Cardiac muscle cell (in vitro differentiated cells and primary cell): ENCODE results near the gene STX19. TPM values are rescaled to one million over a fixed set of nuclear protein-coding genes. Genes with fewer than 3 reads are reported as not detected.

Experiments used
- DNase-seq, 2 donors: peaks; one replicate each; pipeline versions ENCODE4 v3.0.0 to v3.0.0-alpha.2; 2010 to 2017; ENCODE audit warnings: low read depth in 1 of 2, low spot score in 1 of 2
- H3K27ac ChIP-seq: fragments of 200-600 bp; sonication (generic); 2 replicates; pipeline ENCODE4 v1.5.1; 2016
- H3K27me3 ChIP-seq: fragments of 200-600 bp; sonication (generic); 2 replicates; pipeline ENCODE4 v1.6.0; 2016; ENCODE audit warnings: control low read depth
- H3K36me3 ChIP-seq: fragments of 200-600 bp; sonication (generic); 2 replicates; pipeline ENCODE4 v1.5.1; 2016; ENCODE audit warnings: control low read depth
- H3K4me1 ChIP-seq: fragments of 200-600 bp; sonication (generic); 2 replicates; pipeline ENCODE4 v1.8.1; 2017; ENCODE audit warnings: low read depth, mild to moderate bottlenecking, mixed run types
- H3K4me3 ChIP-seq: fragments of 200-600 bp; sonication (generic); 2 replicates; pipeline ENCODE4 v1.5.1; 2016; ENCODE audit warnings: mild to moderate bottlenecking
- H3K9me3 ChIP-seq: fragments of 200-600 bp; sonication (generic); 2 replicates; pipeline ENCODE4 v1.5.1; 2017; ENCODE audit warnings: low read depth, mild to moderate bottlenecking, control low read depth
- polyA plus RNA-seq: library from polyadenylated mRNA; unstranded; fragments of >200 nt; fragmentation: Nextera tagmentation; extraction: Ambion mirVana; gene quantifications from 2 replicates; pipeline ENCODE4 v1.2.1, GENCODE V29; 2016
- total RNA-seq: library from RNA; depleted of rRNA; stranded (reverse); fragments of >200 nt; gene quantifications from 2 replicates; pipeline ENCODE4 v1.2.3, GENCODE V29; 2016
- TF ChIP-seq, protein P1 (sequence below): IDR thresholded peaks from 2 replicates; pipeline ENCODE4 v1.5.1; 2012; ENCODE audit warnings: low read depth, mild to moderate bottlenecking, low read length

Gene STX19
- total and polyA plus RNA-seq, 2 experiments from 2014 or later = not detected

DNA sequence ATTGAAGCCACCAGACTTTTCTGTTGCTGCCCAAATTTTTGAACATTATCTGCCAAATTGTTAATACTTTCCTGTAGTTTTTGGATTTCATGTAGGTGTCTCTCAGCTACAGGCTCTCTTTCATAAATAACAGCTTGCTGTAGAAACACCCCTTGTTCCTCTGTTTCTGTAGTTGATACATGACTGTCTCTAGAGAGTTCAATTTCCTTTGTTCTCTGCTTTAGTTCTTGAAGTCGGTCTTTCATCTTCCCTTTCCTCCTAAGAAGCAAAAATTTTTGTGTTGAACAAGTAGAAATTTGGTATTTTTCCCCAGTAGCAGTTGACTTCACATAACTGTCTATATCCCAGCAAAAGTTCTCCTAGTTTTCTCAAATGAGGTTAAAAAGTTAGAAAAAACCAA is 13.4 kb downstream of the STX19 start:
- H3K4me3 ChIP-seq = no peak overlapping the region
- H3K27me3 ChIP-seq = no peaks in the 10 kb centered on the region
- no peaks in the 10 kb centered on the region for H3K36me3 ChIP-seq
- no peaks in the 10 kb centered on the region for H3K9me3 ChIP-seq
- no peak for DNase-seq
- H3K4me1 ChIP-seq = no peaks in the 10 kb centered on the region
- H3K27ac ChIP-seq = no peak overlapping the region
- TF ChIP-seq, protein P1, sequence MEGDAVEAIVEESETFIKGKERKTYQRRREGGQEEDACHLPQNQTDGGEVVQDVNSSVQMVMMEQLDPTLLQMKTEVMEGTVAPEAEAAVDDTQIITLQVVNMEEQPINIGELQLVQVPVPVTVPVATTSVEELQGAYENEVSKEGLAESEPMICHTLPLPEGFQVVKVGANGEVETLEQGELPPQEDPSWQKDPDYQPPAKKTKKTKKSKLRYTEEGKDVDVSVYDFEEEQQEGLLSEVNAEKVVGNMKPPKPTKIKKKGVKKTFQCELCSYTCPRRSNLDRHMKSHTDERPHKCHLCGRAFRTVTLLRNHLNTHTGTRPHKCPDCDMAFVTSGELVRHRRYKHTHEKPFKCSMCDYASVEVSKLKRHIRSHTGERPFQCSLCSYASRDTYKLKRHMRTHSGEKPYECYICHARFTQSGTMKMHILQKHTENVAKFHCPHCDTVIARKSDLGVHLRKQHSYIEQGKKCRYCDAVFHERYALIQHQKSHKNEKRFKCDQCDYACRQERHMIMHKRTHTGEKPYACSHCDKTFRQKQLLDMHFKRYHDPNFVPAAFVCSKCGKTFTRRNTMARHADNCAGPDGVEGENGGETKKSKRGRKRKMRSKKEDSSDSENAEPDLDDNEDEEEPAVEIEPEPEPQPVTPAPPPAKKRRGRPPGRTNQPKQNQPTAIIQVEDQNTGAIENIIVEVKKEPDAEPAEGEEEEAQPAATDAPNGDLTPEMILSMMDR = no peak

DNA sequence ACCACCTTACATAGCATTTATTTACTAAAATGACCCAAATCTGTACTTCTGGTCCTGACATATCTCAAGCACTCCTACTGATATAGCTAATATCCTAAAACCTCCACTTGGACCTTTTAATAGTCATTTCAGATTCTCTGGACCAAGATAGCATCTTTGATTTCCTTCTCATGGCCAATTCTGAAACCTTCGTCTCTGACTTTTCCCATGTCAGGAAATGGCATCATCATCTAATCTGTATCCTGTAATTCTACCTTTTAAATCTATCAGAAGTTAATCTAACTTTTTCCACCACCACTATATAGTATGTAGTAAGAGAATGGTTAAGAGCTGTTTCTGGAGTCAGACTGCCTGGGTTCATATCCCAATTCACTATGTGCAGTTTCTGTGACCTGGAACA is 16.2 kb downstream of the STX19 start:
- no peaks in the 10 kb centered on the region for H3K4me1 ChIP-seq
- no peak for DNase-seq
- TF ChIP-seq, protein P1 = no peak
- H3K9me3 ChIP-seq = no peaks in the 10 kb centered on the region
- H3K27me3 ChIP-seq = no peaks in the 10 kb centered on the region
- no peaks in the 10 kb centered on the region for H3K36me3 ChIP-seq
- H3K4me3 ChIP-seq = no peak overlapping the region
- H3K27ac ChIP-seq = no peak overlapping the region

DNA sequence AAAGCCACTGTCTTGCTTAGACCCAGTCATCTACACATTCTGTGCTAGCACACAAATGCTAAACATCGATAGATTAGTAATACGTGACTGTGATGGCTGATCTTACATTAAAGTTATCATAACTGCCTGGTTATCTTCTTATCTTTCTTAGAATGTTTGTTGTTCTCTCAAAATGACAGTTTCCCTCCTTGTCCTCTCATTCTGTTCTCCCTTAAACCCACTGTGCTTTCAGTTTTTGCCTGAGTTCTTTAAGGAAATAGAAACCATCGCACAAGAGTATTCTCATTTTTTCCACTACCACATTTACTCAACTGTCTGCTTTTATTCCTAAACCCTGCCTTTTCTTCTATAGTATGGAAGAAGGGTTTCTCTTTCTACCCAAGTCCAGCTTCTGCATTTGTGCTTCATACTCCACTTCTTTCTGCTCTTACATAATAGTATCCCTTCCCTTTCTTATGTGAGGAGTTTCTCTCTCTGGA is 17.1 kb downstream of the STX19 start:
- Histone ChIP-seq H3K4me3 (no peak overlapping the region), H3K27ac (no peak overlapping the region), H3K27me3 (no peaks in the 10 kb centered on the region), H3K4me1 (no peaks in the 10 kb centered on the region), H3K9me3 (no peaks in the 10 kb centered on the region), H3K36me3 (no peaks in the 10 kb centered on the region)
- no peak for DNase-seq
- TF ChIP-seq, protein P1 = no peak

DNA sequence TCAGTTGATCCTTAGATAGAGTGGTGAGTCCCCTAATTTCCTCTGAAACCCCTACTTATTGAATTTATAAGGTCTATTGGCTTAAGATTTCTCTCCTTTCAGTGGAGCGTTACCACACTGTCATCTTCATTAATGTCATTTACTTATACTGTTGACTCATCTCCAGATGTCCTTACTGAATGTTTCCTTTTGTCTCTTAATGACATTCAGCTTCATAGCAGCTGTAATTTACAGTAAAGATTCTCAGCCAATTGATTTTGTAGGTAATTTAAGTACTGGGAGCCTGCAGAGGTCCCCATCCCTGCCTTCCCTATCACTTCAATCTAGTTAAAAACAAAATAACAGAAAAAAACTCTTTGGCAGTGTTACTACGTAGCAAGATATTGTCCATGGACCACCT is 18.8 kb downstream of the STX19 start:
- no peak overlapping the region for H3K27ac ChIP-seq

DNA sequence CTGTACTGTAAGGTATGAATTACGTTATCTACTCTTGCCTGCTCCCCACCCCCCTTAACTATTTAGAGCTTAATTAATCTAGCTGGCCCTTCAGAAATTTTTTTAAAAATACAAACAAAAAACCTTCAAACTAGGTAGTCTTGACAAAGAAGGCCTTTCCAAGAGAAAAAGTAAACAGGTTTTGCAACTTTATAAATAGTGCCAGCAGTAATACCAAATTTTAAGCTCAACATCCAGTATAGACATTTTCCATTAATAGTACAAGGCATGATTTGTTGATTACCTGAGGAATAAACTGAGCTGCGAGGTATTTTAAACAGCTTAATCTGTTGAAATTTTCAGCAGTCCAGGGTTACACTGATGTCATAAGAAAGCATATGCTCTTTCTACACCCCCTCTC is 20.1 kb downstream of the STX19 start:
- no peaks in the 10 kb centered on the region for H3K36me3 ChIP-seq
- H3K27me3 ChIP-seq = no peaks in the 10 kb centered on the region
- no peaks in the 10 kb centered on the region for H3K9me3 ChIP-seq
- TF ChIP-seq, protein P1 = no peak
- no peaks in the 10 kb centered on the region for H3K4me1 ChIP-seq
- no peak for DNase-seq
- no peak overlapping the region for H3K27ac ChIP-seq
- H3K4me3 ChIP-seq = no peak overlapping the region

More for the DNA sequence above, 18.8 kb downstream of the STX19 start:
- DNase-seq = no peak
- no peaks in the 10 kb centered on the region for H3K36me3 ChIP-seq
- H3K27me3 ChIP-seq = no peaks in the 10 kb centered on the region
- H3K4me1 ChIP-seq = no peaks in the 10 kb centered on the region
- H3K9me3 ChIP-seq = no peaks in the 10 kb centered on the region
- TF ChIP-seq, protein P1 = no peak
- no peak overlapping the region for H3K4me3 ChIP-seq
